Keratinocyte (primary cell): Measurements from ENCODE around the gene CPA4. TPM values are rescaled to one million over a fixed set of nuclear protein-coding genes. Genes with fewer than 3 reads are reported as not detected.

Experiments
- DNase-seq: peaks from one replicate; pipeline ENCODE4 v3.0.0-alpha.2; 2011; ENCODE audit warnings: low read depth, missing footprints, low spot score
- FAIRE-seq: peaks from 2 replicates; lab custom pipeline; 2011; peaks lifted over from hg19 to GRCh38; lab: Jason Lieb, UNC
- H2AFZ ChIP-seq: 2 replicates; pipeline ENCODE4 v1.6.0; 2012; ENCODE audit warnings: low read length, control low read depth, inconsistent platforms; ENCODE audit not compliant: control insufficient read depth
- H3K27ac ChIP-seq: 2 replicates; pipeline ENCODE4 v1.5.1; 2011; ENCODE audit warnings: low read length; ENCODE audit not compliant: control insufficient read depth, insufficient read depth
- H3K27me3 ChIP-seq: 3 replicates; pipeline ENCODE4 v1.6.0; 2011; ENCODE audit warnings: low read length; ENCODE audit not compliant: control insufficient read depth, insufficient read depth; ENCODE audit errors: extremely low read depth
- H3K36me3 ChIP-seq, 2 experiments: 2 replicates in 1 of 2; 3 replicates in 1 of 2; pipeline ENCODE4 v1.5.1; 2011; ENCODE audit warnings: low read length in 2 of 2, mild to moderate bottlenecking in 1 of 2; ENCODE audit not compliant: control insufficient read depth in 2 of 2, insufficient read depth in 2 of 2; ENCODE audit errors: extremely low read depth in 1 of 2
- H3K4me1 ChIP-seq: 3 replicates; pipeline ENCODE4 v1.5.1; 2011; ENCODE audit warnings: low read length; ENCODE audit not compliant: control insufficient read depth, insufficient read depth; ENCODE audit errors: extremely low read depth
- H3K4me2 ChIP-seq: 3 replicates; pipeline ENCODE4 v1.6.0; 2011; ENCODE audit warnings: low read depth, low read length; ENCODE audit not compliant: control insufficient read depth, insufficient read depth; ENCODE audit errors: extremely low read depth
- H3K4me3 ChIP-seq, 3 experiments: fragments of 200-600 bp in 1 of 3; sonication (generic) in 1 of 3; 2 replicates in 2 of 3; 3 replicates in 1 of 3; pipeline ENCODE4 v1.5.1; 2011 to 2016; ENCODE audit warnings: low read length in 3 of 3, mild to moderate bottlenecking in 3 of 3, control low read depth in 2 of 3, inconsistent platforms in 1 of 3, low read depth in 1 of 3, mixed read lengths in 1 of 3, mixed run types in 1 of 3, moderate library complexity in 1 of 3; ENCODE audit not compliant: control insufficient read depth in 2 of 3, insufficient read depth in 2 of 3; ENCODE audit errors: extremely low read depth in 1 of 3
- H3K79me2 ChIP-seq: 2 replicates; pipeline ENCODE4 v1.6.0; 2012; ENCODE audit warnings: low read length; ENCODE audit not compliant: control insufficient read depth, insufficient read depth
- H3K9ac ChIP-seq: 3 replicates; pipeline ENCODE4 v1.6.0; 2011; ENCODE audit warnings: low read length; ENCODE audit not compliant: control insufficient read depth, insufficient read depth; ENCODE audit errors: extremely low read depth
- H3K9me1 ChIP-seq: 3 replicates; pipeline ENCODE4 v1.6.0; 2011; ENCODE audit warnings: low read length; ENCODE audit not compliant: control insufficient read depth, insufficient read depth; ENCODE audit errors: extremely low read depth
- H3K9me3 ChIP-seq: 2 replicates; pipeline ENCODE4 v1.5.1; 2012; ENCODE audit warnings: low read depth, low read length; ENCODE audit not compliant: control insufficient read depth
- H4K20me1 ChIP-seq: 3 replicates; pipeline ENCODE4 v1.6.0; 2011; ENCODE audit warnings: low read length; ENCODE audit not compliant: control insufficient read depth, insufficient read depth; ENCODE audit errors: extremely low read depth
- EZH2 ChIP-seq: IDR thresholded peaks from one replicate; pipeline ENCODE4 v1.6.1; 2012; ENCODE audit warnings: inconsistent platforms, mild to moderate bottlenecking, low read length, moderate library complexity
- dilution Hi-C: fragments of 300-500 bp; cut with MboI; formaldehyde crosslinking; loops from one replicate; pipeline ENCODE4 v1.7.0; 2020; ENCODE audit warnings: low sequenced_read_pairs; ENCODE audit not compliant: extremely low pct_ligation_motif_present
- polyA plus RNA-seq, 5 experiments: library from polyadenylated mRNA; depleted of rRNA in 3 of 5; stranded (reverse) in 3 of 5; stranded (forward) in 1 of 5; unstranded in 1 of 5; fragments of >200 nt; gene quantifications; 1 replicate in 1 of 5; 2 replicates in 3 of 5; 3 replicates in 1 of 5; pipeline versions ENCODE4 v1.2.1 to v1.2.3, GENCODE V29; 2011 to 2012; ENCODE audit warnings: missing spikeins in 2 of 5, low read depth in 1 of 5, low replicate concordance in 1 of 5
- TF ChIP-seq, protein P1 (sequence below), 3 experiments: IDR thresholded peaks in 1 of 3; conservative IDR thresholded peaks in 1 of 3; optimal IDR thresholded peaks in 1 of 3; 2 replicates in 2 of 3; 3 replicates in 1 of 3; pipeline versions ENCODE3 to v1.5.1; 2011; ENCODE audit warnings: low read length in 3 of 3, mild to moderate bottlenecking in 3 of 3, moderate library complexity in 2 of 3, control low read depth in 1 of 3, inconsistent platforms in 1 of 3; ENCODE audit not compliant: insufficient read depth in 2 of 3; ENCODE audit errors: extremely low read depth in 1 of 3

The CPA4 gene
- polyA plus RNA-seq, 1 donor (not counting 4 experiments of a cell fraction or from before 2014, with no cell fraction given) = 248 TPM

- Histone ChIP-seq H3K9me1 (no peaks in the 10 kb centered on the region), H3K9ac (no peak within 1 kb of the TSS), H3K27ac (no peak within 1 kb of the TSS), H3K4me3 (no peak within 1 kb of the TSS), H3K27me3 (no peaks in the 10 kb centered on the region), H3K79me2 (no peaks in the 10 kb centered on the region), H4K20me1 (no peaks in the 10 kb centered on the region), H3K9me3 (no peaks in the 10 kb centered on the region), H3K4me1 (no peaks in the 10 kb centered on the region), H3K4me2 (no peak within 1 kb of the TSS), H3K36me3 (no peaks in the 10 kb centered on the region), H2AFZ (no peak within 1 kb of the TSS)
- no peak for DNase-seq
- FAIRE-seq = no peak
- TF ChIP-seq EZH2 = no peak
- TF ChIP-seq, protein P1, sequence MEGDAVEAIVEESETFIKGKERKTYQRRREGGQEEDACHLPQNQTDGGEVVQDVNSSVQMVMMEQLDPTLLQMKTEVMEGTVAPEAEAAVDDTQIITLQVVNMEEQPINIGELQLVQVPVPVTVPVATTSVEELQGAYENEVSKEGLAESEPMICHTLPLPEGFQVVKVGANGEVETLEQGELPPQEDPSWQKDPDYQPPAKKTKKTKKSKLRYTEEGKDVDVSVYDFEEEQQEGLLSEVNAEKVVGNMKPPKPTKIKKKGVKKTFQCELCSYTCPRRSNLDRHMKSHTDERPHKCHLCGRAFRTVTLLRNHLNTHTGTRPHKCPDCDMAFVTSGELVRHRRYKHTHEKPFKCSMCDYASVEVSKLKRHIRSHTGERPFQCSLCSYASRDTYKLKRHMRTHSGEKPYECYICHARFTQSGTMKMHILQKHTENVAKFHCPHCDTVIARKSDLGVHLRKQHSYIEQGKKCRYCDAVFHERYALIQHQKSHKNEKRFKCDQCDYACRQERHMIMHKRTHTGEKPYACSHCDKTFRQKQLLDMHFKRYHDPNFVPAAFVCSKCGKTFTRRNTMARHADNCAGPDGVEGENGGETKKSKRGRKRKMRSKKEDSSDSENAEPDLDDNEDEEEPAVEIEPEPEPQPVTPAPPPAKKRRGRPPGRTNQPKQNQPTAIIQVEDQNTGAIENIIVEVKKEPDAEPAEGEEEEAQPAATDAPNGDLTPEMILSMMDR (optimal IDR thresholded peaks at IDR 0.05 in 1 of 3, IDR thresholded peaks at IDR 0.05 in 1 of 3, conservative IDR thresholded peaks at IDR 0.05 in 1 of 3; ENCODE audit: extremely low read depth in 1 of 3, insufficient read depth in 2 of 3, low read length in 3 of 3) = no peak
- dilution Hi-C loops = no loop called here
These were observed 51.4 kb downstream of the CPA4 start, which contains the start of gene CPA5 for GRCh38 chr7:130344271-130344866. Gene CPA5, plus strand, starts transcription at chr7:130344816. Its CDS starts 1,670 bp downstream, at chr7:130346486.

DNA sequence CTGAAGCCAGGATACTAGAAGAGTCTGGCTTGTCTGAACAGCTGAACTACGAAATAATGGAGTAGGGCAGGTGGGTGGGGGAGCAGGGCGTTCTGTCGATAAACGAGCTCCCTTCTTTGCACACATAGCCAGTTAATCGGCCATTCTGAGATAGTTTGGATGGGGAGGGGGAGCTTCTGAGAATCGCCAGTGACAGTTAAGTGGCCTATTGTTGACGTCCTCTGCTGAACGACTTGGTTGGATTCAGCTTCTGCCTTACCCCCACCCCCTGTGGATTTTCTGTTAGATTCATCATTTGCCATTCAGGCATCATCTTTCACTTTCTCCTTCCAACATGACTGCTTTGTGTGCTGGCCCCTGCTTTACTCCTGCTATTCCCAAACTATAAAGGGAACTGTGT is 52.2 kb downstream of the CPA4 start:
- dilution Hi-C loops = no loop called here
- no peak overlapping the region for H2AFZ ChIP-seq
- TF ChIP-seq EZH2 = no peak
- TF ChIP-seq, protein P1 (optimal IDR thresholded peaks at IDR 0.05 in 1 of 3, IDR thresholded peaks at IDR 0.05 in 1 of 3, conservative IDR thresholded peaks at IDR 0.05 in 1 of 3; ENCODE audit: extremely low read depth in 1 of 3, insufficient read depth in 2 of 3, low read length in 3 of 3) = no peak
- no peak overlapping the region for H3K4me3 ChIP-seq
- no peaks in the 10 kb centered on the region for H3K79me2 ChIP-seq
- H3K4me2 ChIP-seq = no peak overlapping the region
- H3K27me3 ChIP-seq = no peaks in the 10 kb centered on the region
- no peak overlapping the region for H3K27ac ChIP-seq
- H3K9ac ChIP-seq = no peak overlapping the region
- no peaks in the 10 kb centered on the region for H3K9me3 ChIP-seq
- no peaks in the 10 kb centered on the region for H3K36me3 ChIP-seq
- no peaks in the 10 kb centered on the region for H3K4me1 ChIP-seq
- H3K9me1 ChIP-seq = no peaks in the 10 kb centered on the region
- no peak for DNase-seq
- no peak for FAIRE-seq
- H4K20me1 ChIP-seq = no peaks in the 10 kb centered on the region
